Endodermal cell (in vitro differentiated cells): Measurements from ENCODE around the gene ADGRE3. TPM values are rescaled to one million over a fixed set of nuclear protein-coding genes. Genes with fewer than 3 reads are reported as not detected.

Experiments
- DNase-seq: peaks from one replicate; pipeline ENCODE4 v3.0.0-alpha.2; 2017
- H3K27ac ChIP-seq: 2 replicates; pipeline ENCODE4 v1.5.1; 2013; ENCODE audit warnings: mild to moderate bottlenecking, low read depth, low read length, moderate library complexity
- H3K27me3 ChIP-seq: 2 replicates; pipeline ENCODE4 v1.6.1; 2013; ENCODE audit warnings: mild to moderate bottlenecking, low read length, moderate library complexity; ENCODE audit not compliant: insufficient read depth, control insufficient read depth, poor library complexity, severe bottlenecking
- H3K36me3 ChIP-seq: 2 replicates; pipeline ENCODE4 v1.7.0; 2013; ENCODE audit warnings: mild to moderate bottlenecking, low read length, moderate library complexity; ENCODE audit not compliant: control insufficient read depth, insufficient read depth
- H3K4me1 ChIP-seq: one replicate; pipeline ENCODE4 v1.7.0; 2013; ENCODE audit warnings: low read length; ENCODE audit not compliant: control insufficient read depth, insufficient read depth
- H3K4me3 ChIP-seq: 2 replicates; pipeline ENCODE4 v1.5.1; 2013; ENCODE audit warnings: mild to moderate bottlenecking, low read length, moderate library complexity
- H3K9ac ChIP-seq: 2 replicates; pipeline ENCODE4 v1.6.1; 2013; ENCODE audit warnings: mild to moderate bottlenecking, low read length, moderate library complexity; ENCODE audit not compliant: poor library complexity, severe bottlenecking; ENCODE audit errors: extremely low read depth
- H3K9me3 ChIP-seq: 2 replicates; pipeline ENCODE4 v1.6.1; 2013; ENCODE audit warnings: mild to moderate bottlenecking, low read length, moderate library complexity; ENCODE audit not compliant: control insufficient read depth
- H3K27ac Mint-ChIP-seq: 2 replicates; pipeline ENCODE4 v1.8.0; 2020; ENCODE audit warnings: mixed read lengths
- H3K27me3 Mint-ChIP-seq: 2 replicates; pipeline ENCODE4 v1.8.0; 2021; ENCODE audit warnings: mild to moderate bottlenecking, mixed read lengths; ENCODE audit not compliant: insufficient read depth
- H3K36me3 Mint-ChIP-seq: 2 replicates; pipeline ENCODE4 v1.8.0; 2020; ENCODE audit warnings: low read depth, mixed read lengths
- H3K4me1 Mint-ChIP-seq: 2 replicates; pipeline ENCODE4 v1.8.0; 2020; ENCODE audit warnings: mixed read lengths
- H3K4me3 Mint-ChIP-seq: 2 replicates; pipeline ENCODE4 v1.8.0; 2020; ENCODE audit warnings: mild to moderate bottlenecking, moderate library complexity, mixed read lengths
- H3K9me3 Mint-ChIP-seq: 2 replicates; pipeline ENCODE4 v1.8.0; 2020; ENCODE audit warnings: mild to moderate bottlenecking, mixed read lengths
- CTCF ChIP-seq: fragments of 200-600 bp; sonication (generic); conservative IDR thresholded peaks from 2 replicates; pipeline ENCODE4 v1.5.0; 2021; ENCODE audit warnings: antibody characterized with exemption, mild to moderate bottlenecking
- WGBS, 2 experiments: methylation state at CpG; one replicate each; pipeline versions ENCODE4 v1.1.5 to v1.1.7; 2013; ENCODE audit warnings: missing lambda C conversion rate in 2 of 2, mixed read lengths in 1 of 2; ENCODE audit not compliant: insufficient coverage in 1 of 2, insufficient read length in 1 of 2; 5-methylcytosine and 5-hydroxymethylcytosine counted together
- total RNA-seq, 2 donors: library from RNA; stranded (reverse); fragmentation: NEBNext Ultra II Directional in 1 of 2; extraction: Animal tissue kit (Norgen Biotek cat#: 25700) in 1 of 2; gene quantifications; 2 replicates in 1 of 2; 3 replicates in 1 of 2; pipeline ENCODE4 v1.2.1, GENCODE V29; 2021

ADGRE3 gene
- total RNA-seq, 2 donors from 2014 or later, result not detected

DNA sequence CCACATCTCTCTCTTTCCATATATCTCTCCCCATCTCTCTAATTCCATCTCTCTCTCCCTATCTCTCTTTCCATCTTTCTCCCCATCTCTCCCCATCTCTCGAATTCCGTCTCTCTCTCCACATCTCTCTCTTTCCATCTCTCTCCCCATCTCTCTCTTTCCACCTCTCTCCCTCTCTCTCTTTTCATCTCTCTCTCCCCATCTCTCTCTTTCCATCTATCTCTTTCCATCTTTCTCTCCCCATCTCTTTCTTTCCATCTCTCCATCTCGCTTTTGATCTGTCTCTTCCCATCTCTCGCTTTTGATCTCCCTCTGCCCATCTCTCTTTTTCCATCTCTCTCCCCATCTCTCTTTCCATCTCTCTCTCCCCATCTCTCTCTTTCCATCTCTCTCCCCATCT lies 25.6 kb downstream of the ADGRE3 start:
- WGBS, 2 experiments, result 62 to 79% methylated on average over 4 of the region's 4 CpGs
- DNase-seq, result no peak
- H3K27me3 Mint-ChIP-seq, result peaks cover 4% of the 10 kb centered on the region

GRCh38 chr19:14648506-14648905 lies 26.1 kb downstream of the ADGRE3 start:
- Histone ChIP-seq H3K9me3 (peaks cover 55% of the 10 kb centered on the region), H3K36me3 (no peaks in the 10 kb centered on the region), H3K27ac (no peak overlapping the region), H3K4me3 (no peak overlapping the region), H3K4me1 (no peaks in the 10 kb centered on the region), H3K9ac (no peak overlapping the region), H3K27me3 (no peaks in the 10 kb centered on the region)
- Mint-ChIP-seq H3K4me1 (no peaks in the 10 kb centered on the region), H3K9me3 (peaks cover 77% of the 10 kb centered on the region), H3K27ac (no peak overlapping the region), H3K4me3 (no peak overlapping the region), H3K36me3 (no peaks in the 10 kb centered on the region), H3K27me3 (peaks cover 4% of the 10 kb centered on the region)
- no peak for DNase-seq
- WGBS, 2 experiments, result 68 to 72% methylated on average over 2 of the region's 2 CpGs
- no peak for TF ChIP-seq CTCF

More for the DNA sequence above, 25.6 kb downstream of the ADGRE3 start:
- H3K36me3 ChIP-seq, result no peaks in the 10 kb centered on the region
- no peaks in the 10 kb centered on the region for H3K4me1 Mint-ChIP-seq
- H3K36me3 Mint-ChIP-seq, result no peaks in the 10 kb centered on the region
- H3K27me3 ChIP-seq, result no peaks in the 10 kb centered on the region
- H3K9me3 ChIP-seq, result peaks cover 56% of the 10 kb centered on the region
- H3K9me3 Mint-ChIP-seq, result peaks cover 76% of the 10 kb centered on the region
- no peak overlapping the region for H3K9ac ChIP-seq
- H3K27ac ChIP-seq, result no peak overlapping the region
- H3K4me3 ChIP-seq, result no peak overlapping the region
- H3K27ac Mint-ChIP-seq, result no peak overlapping the region
- H3K4me1 ChIP-seq, result no peaks in the 10 kb centered on the region
- H3K4me3 Mint-ChIP-seq, result no peak overlapping the region
- TF ChIP-seq CTCF, result no peak

GRCh38 chr19:14639536-14640277 lies 34.9 kb downstream of the ADGRE3 start:
- H3K4me1 ChIP-seq, result no peaks in the 10 kb centered on the region
- H3K9me3 ChIP-seq, result peaks cover 32% of the 10 kb centered on the region
- Mint-ChIP-seq H3K9me3 (peaks cover 78% of the 10 kb centered on the region), H3K4me1 (no peaks in the 10 kb centered on the region), H3K4me3 (no peak overlapping the region), H3K36me3 (peaks cover 3% of the 10 kb centered on the region), H3K27ac (no peak overlapping the region), H3K27me3 (no peaks in the 10 kb centered on the region)
- no peak overlapping the region for H3K4me3 ChIP-seq
- no peak overlapping the region for H3K27ac ChIP-seq
- WGBS, 2 experiments, result 47 to 75% methylated on average over 3 to 4 of the region's 4 CpGs
- H3K36me3 ChIP-seq, result no peaks in the 10 kb centered on the region
- DNase-seq, result no peak
- no peaks in the 10 kb centered on the region for H3K27me3 ChIP-seq
- TF ChIP-seq CTCF, result no peak
- H3K9ac ChIP-seq, result no peak overlapping the region
